ENCODE data around the gene RAB34. TPM values are rescaled to one million over a fixed set of nuclear protein-coding genes. Genes with fewer than 3 reads are reported as not detected.

Gene RAB34
- polyA plus RNA-seq, 3 donors = 66.7 to 93.3 (median 79.1) TPM

- no peaks in the 10 kb centered on the region for H3K9me3 ChIP-seq (replicated peaks in 1 of 2; ENCODE audit: control insufficient read depth in 1 of 2, insufficient read depth in 1 of 2, low read length in 2 of 2)
- Mint-ChIP-seq H3K36me3 (peaks cover 86 to 99% of the 10 kb centered on the region in 2 donors), H3K4me3 (no peak overlapping the region), H3K4me1 (no peaks in the 10 kb centered on the region), H3K9me3 (no peaks in the 10 kb centered on the region), H3K27ac (peak overlapping the region in 1 of 7 donors; percentile 16), H3K27me3 (ENCODE audit: low read depth in 3 of 3) (no peaks in the 10 kb centered on the region)
- TF ChIP-seq CTCF (IDR thresholded peaks at IDR 0.05) = no peak
- H4K20me1 ChIP-seq (ENCODE audit: insufficient read depth, low read length) = no peaks in the 10 kb centered on the region
- no peak overlapping the region for H2AFZ ChIP-seq (ENCODE audit: insufficient read depth, low read depth, low read length, poor library complexity, severe bottlenecking)
- DNase-seq = no peak
- H3K9ac ChIP-seq (ENCODE audit: insufficient read depth, low read length, poor library complexity, severe bottlenecking) = no peak overlapping the region
- no CpG with 5 or more reads among the region's 4 CpGs for WGBS (ENCODE audit: insufficient coverage)
- H3K4me1 ChIP-seq (ENCODE audit: control insufficient read depth in 1 of 2, insufficient read depth in 2 of 2, low read length in 2 of 2) = no peaks in the 10 kb centered on the region
- no peaks in the 10 kb centered on the region for H3K79me2 ChIP-seq (ENCODE audit: insufficient read depth, low read length)
- no peak overlapping the region for H3K27ac ChIP-seq (ENCODE audit: low read depth in 1 of 2, low read length in 2 of 2)
- no peak overlapping the region for H3K4me3 ChIP-seq (replicated peaks in 1 of 3; ENCODE audit: low read depth in 2 of 3, low read length in 3 of 3)
- peaks cover 91 to 99% of the 10 kb centered on the region in 2 donors for H3K36me3 ChIP-seq (replicated peaks in 1 of 2; ENCODE audit: control insufficient read depth in 1 of 2, insufficient read depth in 2 of 2, low read length in 2 of 2)
- H3K27me3 ChIP-seq (ENCODE audit: control insufficient read depth in 2 of 2, insufficient read depth in 2 of 2, low read length in 2 of 2) = no peaks in the 10 kb centered on the region
- intact Hi-C loops (cut with micrococcal nuclease) = no loop called here
- H3K4me2 ChIP-seq (replicated peaks; ENCODE audit: extremely low read depth, low read length, poor library complexity, severe bottlenecking) = no peak overlapping the region
These were observed 29.2 kb downstream of the RAB34 start for GRCh38 chr17:28688481-28688880.

GRCh38 chr17:28686296-28686695 lies 31.4 kb downstream of the RAB34 start:
- no peak for TF ChIP-seq CTCF (IDR thresholded peaks at IDR 0.05)
- Histone ChIP-seq H3K27me3 (ENCODE audit: control insufficient read depth in 2 of 2, insufficient read depth in 2 of 2, low read length in 2 of 2) (no peaks in the 10 kb centered on the region), H3K9ac (ENCODE audit: insufficient read depth, low read length, poor library complexity, severe bottlenecking) (no peak overlapping the region), H4K20me1 (ENCODE audit: insufficient read depth, low read length) (no peaks in the 10 kb centered on the region), H2AFZ (ENCODE audit: insufficient read depth, low read depth, low read length, poor library complexity, severe bottlenecking) (no peak overlapping the region), H3K4me2 (replicated peaks; ENCODE audit: extremely low read depth, low read length, poor library complexity, severe bottlenecking) (no peak overlapping the region), H3K79me2 (ENCODE audit: insufficient read depth, low read length) (no peaks in the 10 kb centered on the region), H3K4me1 (ENCODE audit: control insufficient read depth in 1 of 2, insufficient read depth in 2 of 2, low read length in 2 of 2) (no peaks in the 10 kb centered on the region), H3K9me3 (replicated peaks in 1 of 2; ENCODE audit: control insufficient read depth in 1 of 2, insufficient read depth in 1 of 2, low read length in 2 of 2) (no peaks in the 10 kb centered on the region), H3K36me3 (replicated peaks in 1 of 2; ENCODE audit: control insufficient read depth in 1 of 2, insufficient read depth in 2 of 2, low read length in 2 of 2) (peaks cover 99% of the 10 kb centered on the region in 2 donors), H3K4me3 (replicated peaks in 1 of 3; ENCODE audit: low read depth in 2 of 3, low read length in 3 of 3) (no peak overlapping the region), H3K27ac (ENCODE audit: low read depth in 1 of 2, low read length in 2 of 2) (no peak overlapping the region)
- H3K4me1 Mint-ChIP-seq = no peaks in the 10 kb centered on the region
- peak overlapping the region in 1 of 7 donors; percentile 54 for H3K27ac Mint-ChIP-seq
- no peaks in the 10 kb centered on the region for H3K9me3 Mint-ChIP-seq
- no peak for DNase-seq
- peaks cover 92 to 99% of the 10 kb centered on the region in 2 donors for H3K36me3 Mint-ChIP-seq
- no peak overlapping the region for H3K4me3 Mint-ChIP-seq
- no peaks in the 10 kb centered on the region for H3K27me3 Mint-ChIP-seq (ENCODE audit: low read depth in 3 of 3)
- intact Hi-C loops (cut with micrococcal nuclease) = no loop called here
- WGBS (ENCODE audit: insufficient coverage) = 94% methylated on average over 2 of the region's 4 CpGs
